Endometrial microvascular endothelial cells (primary cell): ENCODE measurements around the gene AP3B2. TPM values are rescaled to one million over a fixed set of nuclear protein-coding genes. Genes with fewer than 3 reads are reported as not detected.

Experiments used
- in situ Hi-C: cut with HindIII; loops from 2 replicates; pipeline ENCODE4 v1.10.0; 2017; ENCODE audit warnings: low sequenced_read_pairs, low pct_unique_long_range_greater_than_20kb; ENCODE audit errors: inconsistent ontology term
- total RNA-seq: library from RNA; depleted of rRNA; stranded (reverse); fragments of >200 nt; gene quantifications from one replicate; pipeline ENCODE4 v1.2.3, GENCODE V29; 2015; ENCODE audit errors: inconsistent ontology term

AP3B2 gene
- total RNA-seq, 1 donor from 2014 or later = not detected

GRCh38 chr15:82625136-82625535, 84.5 kb downstream of the AP3B2 start:
- in situ Hi-C loops = no loop called here

GRCh38 chr15:82624438-82624837, 85.2 kb downstream of the AP3B2 start:
- in situ Hi-C loops = no loop called here

- in situ Hi-C loops = no loop called here
Observed at GRCh38 chr15:82624008-82624407, 85.7 kb downstream of the AP3B2 start.

- in situ Hi-C loops = no loop called here
Observed at GRCh38 chr15:82621970-82622369, 87.7 kb downstream of the AP3B2 start.

GRCh38 chr15:82613747-82614146, 95.9 kb downstream of the AP3B2 start:
- in situ Hi-C loops = no loop called here

GRCh38 chr15:82611348-82611747, 98.3 kb downstream of the AP3B2 start:
- in situ Hi-C loops = no loop called here

Other genes starting within 250 kb of the AP3B2 start
- gene RPS17, start 169.4 kb downstream of the AP3B2 start, total RNA-seq = 1,693 TPM
- not detected for gene CPEB1, start 62.5 kb downstream of the AP3B2 start, total RNA-seq
- gene FSD2, start 96.2 kb upstream of the AP3B2 start, total RNA-seq = not detected
- gene WHAMM, start 99.8 kb upstream of the AP3B2 start, total RNA-seq = 4.2 TPM
- 0.09 TPM for gene HOMER2, start 242.8 kb upstream of the AP3B2 start, total RNA-seq